HepG2 (cell line): ENCODE data around the gene OSGEPL1. TPM values are rescaled to one million over a fixed set of nuclear protein-coding genes. Genes with fewer than 3 reads are reported as not detected.

Source experiments
- BRCA1 ChIP-seq: sonication (generic); formaldehyde crosslinking; IDR thresholded peaks from 2 replicates; pipeline ENCODE4 v1.4.0; 2020; ENCODE audit warnings: missing genetic modification reagents
- KDM1A ChIP-seq: IDR thresholded peaks from 2 replicates; pipeline ENCODE4 v1.6.1; 2016; ENCODE audit warnings: missing compliant biosample characterization
- KDM5A ChIP-seq: fragments of 200-600 bp; sonication (generic); IDR thresholded peaks from 2 replicates; pipeline ENCODE4 v1.7.0; 2018; ENCODE audit warnings: antibody characterized with exemption, mild to moderate bottlenecking, low read length, borderline replicate concordance
- NFE2L1 ChIP-seq: sonication (generic); formaldehyde crosslinking; IDR thresholded peaks from 2 replicates; pipeline ENCODE4 v1.4.0; 2020; ENCODE audit warnings: missing genetic modification reagents, mild to moderate bottlenecking, borderline replicate concordance
- NFIC ChIP-seq: IDR thresholded peaks from 2 replicates; pipeline ENCODE4 v1.6.1; 2012; ENCODE audit warnings: mild to moderate bottlenecking, low read length, inconsistent platforms
- NFRKB ChIP-seq: fragments of 450-650 bp; IDR thresholded peaks from 2 replicates; pipeline ENCODE4 v1.6.1; 2017
- PHF21A ChIP-seq: sonication (generic); formaldehyde crosslinking; IDR thresholded peaks from 2 replicates; pipeline ENCODE4 v1.5.0; 2020; ENCODE audit warnings: mild to moderate bottlenecking, missing genetic modification reagents
- TRIM24 ChIP-seq: sonication (generic); formaldehyde crosslinking; IDR thresholded peaks from 2 replicates; pipeline ENCODE4 v1.8.0; 2022; ENCODE audit warnings: mild to moderate bottlenecking, missing genetic modification reagents
- ZFP1 ChIP-seq: IDR thresholded peaks from 2 replicates; pipeline ENCODE4 v1.6.1; 2016
- ZNF484 ChIP-seq: sonication (generic); formaldehyde crosslinking; IDR thresholded peaks from 2 replicates; pipeline ENCODE4 v1.5.1; 2020; ENCODE audit warnings: mild to moderate bottlenecking, low read depth, missing genetic modification reagents, borderline replicate concordance
- polyA plus RNA-seq, 8 experiments: library from polyadenylated mRNA; depleted of rRNA in 3 of 8; stranded (reverse) in 7 of 8; unstranded in 1 of 8; fragments of >200 nt; fragmentation: Illumina TruSeq in 4 of 8; extraction: Trizol in 4 of 8; gene quantifications; 2 replicates each; pipeline versions ENCODE4 v1.2.1 to v1.2.3, GENCODE V29; 2011 to 2016; ENCODE audit warnings: low read depth in 4 of 8, missing spikeins in 1 of 8, mixed read lengths in 1 of 8; ENCODE audit not compliant: insufficient read depth in 1 of 8
- total RNA-seq, 5 experiments: library from RNA; depleted of rRNA; stranded (reverse); fragments of >200 nt; fragmentation: Illumina TruSeq; extraction: Trizol; gene quantifications; 2 replicates each; pipeline ENCODE4 v1.2.3, GENCODE V29; 2016; ENCODE audit warnings: low read depth in 1 of 5
- TF ChIP-seq, protein P1 (sequence below), 2 experiments: sonication (generic) in 1 of 2; formaldehyde crosslinking in 1 of 2; IDR thresholded peaks; 2 replicates each; pipeline versions ENCODE4 v1.5.1 to v1.6.1; 2011 to 2020; ENCODE audit warnings: borderline replicate concordance in 1 of 2, low read depth in 1 of 2, low read length in 1 of 2, mild to moderate bottlenecking in 1 of 2, missing genetic modification reagents in 1 of 2, moderate library complexity in 1 of 2
- TF ChIP-seq, protein P2 (sequence below): sonication (generic); formaldehyde crosslinking; IDR thresholded peaks from 2 replicates; pipeline ENCODE4 v1.4.0; 2020; ENCODE audit warnings: missing genetic modification reagents
- TF ChIP-seq, protein P3 (sequence below): sonication (generic); formaldehyde crosslinking; IDR thresholded peaks from 2 replicates; pipeline ENCODE4 v1.8.0; 2022; ENCODE audit warnings: missing genetic modification reagents, mild to moderate bottlenecking, moderate library complexity, borderline replicate concordance
- TF ChIP-seq, protein P4 (sequence below): sonication (generic); formaldehyde crosslinking; IDR thresholded peaks from 2 replicates; pipeline ENCODE4 v1.9.0; 2021; ENCODE audit warnings: missing genetic modification reagents, mild to moderate bottlenecking, borderline replicate concordance
- TF ChIP-seq, protein P5 (sequence below): sonication (generic); formaldehyde crosslinking; IDR thresholded peaks from 2 replicates; pipeline ENCODE4 v1.4.0; 2020; ENCODE audit warnings: missing genetic modification reagents
- TF ChIP-seq, protein P6 (sequence below): sonication (generic); formaldehyde crosslinking; IDR thresholded peaks from 2 replicates; pipeline ENCODE4 v1.5.0; 2020; ENCODE audit warnings: mild to moderate bottlenecking, missing genetic modification reagents
- TF ChIP-seq, protein P7 (sequence below): sonication (generic); formaldehyde crosslinking; IDR thresholded peaks from 2 replicates; pipeline ENCODE4 v1.8.1; 2023; ENCODE audit warnings: mild to moderate bottlenecking, missing genetic modification reagents, borderline replicate concordance
- TF ChIP-seq, protein P8 (sequence below): sonication (generic); formaldehyde crosslinking; IDR thresholded peaks from 2 replicates; pipeline ENCODE4 v1.5.1; 2020; ENCODE audit warnings: mild to moderate bottlenecking, missing genetic modification reagents, moderate library complexity

Gene OSGEPL1
- total and polyA plus RNA-seq, 2 of the 13 experiments (the other 11 are each of a cell fraction or from before 2014, with no cell fraction given), result 10.2 to 10.8 TPM

DNA sequence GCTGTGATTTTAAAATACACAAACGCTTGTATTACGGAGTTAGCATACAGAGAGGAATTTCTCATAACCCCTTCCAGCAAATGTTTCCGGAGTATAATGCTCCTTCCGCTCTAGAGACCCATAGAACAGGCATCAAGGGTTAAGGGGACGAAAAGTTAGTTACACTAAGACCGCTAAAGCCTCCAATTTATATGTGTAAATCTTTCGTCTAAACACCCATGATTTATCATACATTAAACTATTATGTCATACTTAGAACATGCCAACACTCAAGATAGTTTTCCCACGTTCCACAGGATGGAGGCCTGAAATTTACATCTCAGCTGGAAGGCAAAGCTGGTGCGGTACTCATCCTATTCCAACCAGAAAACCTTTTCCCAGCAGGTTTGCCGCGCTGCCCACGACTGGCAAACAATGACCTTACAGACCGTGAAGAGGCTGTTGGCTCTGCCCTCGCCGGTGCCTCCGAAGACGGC is 20.9 kb upstream of the OSGEPL1 start (continued):
- TF ChIP-seq, protein P1, sequence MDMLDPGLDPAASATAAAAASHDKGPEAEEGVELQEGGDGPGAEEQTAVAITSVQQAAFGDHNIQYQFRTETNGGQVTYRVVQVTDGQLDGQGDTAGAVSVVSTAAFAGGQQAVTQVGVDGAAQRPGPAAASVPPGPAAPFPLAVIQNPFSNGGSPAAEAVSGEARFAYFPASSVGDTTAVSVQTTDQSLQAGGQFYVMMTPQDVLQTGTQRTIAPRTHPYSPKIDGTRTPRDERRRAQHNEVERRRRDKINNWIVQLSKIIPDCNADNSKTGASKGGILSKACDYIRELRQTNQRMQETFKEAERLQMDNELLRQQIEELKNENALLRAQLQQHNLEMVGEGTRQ (IDR thresholded peaks at IDR 0.05; ENCODE audit: low read depth, low read length), result no peak
- TF ChIP-seq, protein P1 (CRISPR knock-in tag; IDR thresholded peaks at IDR 0.05; ENCODE audit: borderline replicate concordance), result no peak
- TF ChIP-seq NFRKB, result no peak
- TF ChIP-seq, protein P2, sequence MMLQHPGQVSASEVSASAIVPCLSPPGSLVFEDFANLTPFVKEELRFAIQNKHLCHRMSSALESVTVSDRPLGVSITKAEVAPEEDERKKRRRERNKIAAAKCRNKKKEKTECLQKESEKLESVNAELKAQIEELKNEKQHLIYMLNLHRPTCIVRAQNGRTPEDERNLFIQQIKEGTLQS (CRISPR knock-in tag), result no peak
- TF ChIP-seq, protein P3, sequence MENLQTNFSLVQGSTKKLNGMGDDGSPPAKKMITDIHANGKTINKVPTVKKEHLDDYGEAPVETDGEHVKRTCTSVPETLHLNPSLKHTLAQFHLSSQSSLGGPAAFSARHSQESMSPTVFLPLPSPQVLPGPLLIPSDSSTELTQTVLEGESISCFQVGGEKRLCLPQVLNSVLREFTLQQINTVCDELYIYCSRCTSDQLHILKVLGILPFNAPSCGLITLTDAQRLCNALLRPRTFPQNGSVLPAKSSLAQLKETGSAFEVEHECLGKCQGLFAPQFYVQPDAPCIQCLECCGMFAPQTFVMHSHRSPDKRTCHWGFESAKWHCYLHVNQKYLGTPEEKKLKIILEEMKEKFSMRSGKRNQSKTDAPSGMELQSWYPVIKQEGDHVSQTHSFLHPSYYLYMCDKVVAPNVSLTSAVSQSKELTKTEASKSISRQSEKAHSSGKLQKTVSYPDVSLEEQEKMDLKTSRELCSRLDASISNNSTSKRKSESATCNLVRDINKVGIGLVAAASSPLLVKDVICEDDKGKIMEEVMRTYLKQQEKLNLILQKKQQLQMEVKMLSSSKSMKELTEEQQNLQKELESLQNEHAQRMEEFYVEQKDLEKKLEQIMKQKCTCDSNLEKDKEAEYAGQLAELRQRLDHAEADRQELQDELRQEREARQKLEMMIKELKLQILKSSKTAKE (CRISPR knock-in tag), result no peak
- TF ChIP-seq, protein P4, sequence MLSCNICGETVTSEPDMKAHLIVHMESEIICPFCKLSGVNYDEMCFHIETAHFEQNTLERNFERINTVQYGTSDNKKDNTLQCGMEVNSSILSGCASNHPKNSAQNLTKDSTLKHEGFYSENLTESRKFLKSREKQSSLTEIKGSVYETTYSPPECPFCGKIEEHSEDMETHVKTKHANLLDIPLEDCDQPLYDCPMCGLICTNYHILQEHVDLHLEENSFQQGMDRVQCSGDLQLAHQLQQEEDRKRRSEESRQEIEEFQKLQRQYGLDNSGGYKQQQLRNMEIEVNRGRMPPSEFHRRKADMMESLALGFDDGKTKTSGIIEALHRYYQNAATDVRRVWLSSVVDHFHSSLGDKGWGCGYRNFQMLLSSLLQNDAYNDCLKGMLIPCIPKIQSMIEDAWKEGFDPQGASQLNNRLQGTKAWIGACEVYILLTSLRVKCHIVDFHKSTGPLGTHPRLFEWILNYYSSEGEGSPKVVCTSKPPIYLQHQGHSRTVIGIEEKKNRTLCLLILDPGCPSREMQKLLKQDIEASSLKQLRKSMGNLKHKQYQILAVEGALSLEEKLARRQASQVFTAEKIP (CRISPR knock-in tag), result no peak
- TF ChIP-seq, protein P5, sequence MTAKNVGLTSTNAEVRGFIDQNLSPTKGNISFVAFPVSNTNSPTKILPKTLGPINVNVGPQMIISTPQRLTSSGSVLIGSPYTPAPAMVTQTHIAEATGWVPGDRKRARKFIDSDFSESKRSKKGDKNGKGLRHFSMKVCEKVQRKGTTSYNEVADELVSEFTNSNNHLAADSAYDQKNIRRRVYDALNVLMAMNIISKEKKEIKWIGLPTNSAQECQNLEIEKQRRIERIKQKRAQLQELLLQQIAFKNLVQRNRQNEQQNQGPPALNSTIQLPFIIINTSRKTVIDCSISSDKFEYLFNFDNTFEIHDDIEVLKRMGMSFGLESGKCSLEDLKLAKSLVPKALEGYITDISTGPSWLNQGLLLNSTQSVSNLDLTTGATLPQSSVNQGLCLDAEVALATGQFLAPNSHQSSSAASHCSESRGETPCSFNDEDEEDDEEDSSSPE (CRISPR knock-in tag), result no peak
- 0 out of 2 replicates have a peak, but pooled peaks have one; percentile 1 for TF ChIP-seq NFE2L1 (CRISPR knock-in tag)
- TF ChIP-seq ZNF484 (CRISPR knock-in tag), result no peak
- TF ChIP-seq BRCA1 (CRISPR knock-in tag), result no peak
- TF ChIP-seq, protein P6, sequence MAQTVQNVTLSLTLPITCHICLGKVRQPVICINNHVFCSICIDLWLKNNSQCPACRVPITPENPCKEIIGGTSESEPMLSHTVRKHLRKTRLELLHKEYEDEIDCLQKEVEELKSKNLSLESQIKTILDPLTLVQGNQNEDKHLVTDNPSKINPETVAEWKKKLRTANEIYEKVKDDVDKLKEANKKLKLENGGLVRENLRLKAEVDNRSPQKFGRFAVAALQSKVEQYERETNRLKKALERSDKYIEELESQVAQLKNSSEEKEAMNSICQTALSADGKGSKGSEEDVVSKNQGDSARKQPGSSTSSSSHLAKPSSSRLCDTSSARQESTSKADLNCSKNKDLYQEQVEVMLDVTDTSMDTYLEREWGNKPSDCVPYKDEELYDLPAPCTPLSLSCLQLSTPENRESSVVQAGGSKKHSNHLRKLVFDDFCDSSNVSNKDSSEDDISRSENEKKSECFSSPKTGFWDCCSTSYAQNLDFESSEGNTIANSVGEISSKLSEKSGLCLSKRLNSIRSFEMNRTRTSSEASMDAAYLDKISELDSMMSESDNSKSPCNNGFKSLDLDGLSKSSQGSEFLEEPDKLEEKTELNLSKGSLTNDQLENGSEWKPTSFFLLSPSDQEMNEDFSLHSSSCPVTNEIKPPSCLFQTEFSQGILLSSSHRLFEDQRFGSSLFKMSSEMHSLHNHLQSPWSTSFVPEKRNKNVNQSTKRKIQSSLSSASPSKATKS, result peak; percentile 96; the same call in 1 of the 2 replicates
- no peak; the same call in 1 of the 2 replicates for TF ChIP-seq KDM5A
- 0 out of 2 replicates have a peak, but pooled peaks have one; percentile 3 for TF ChIP-seq KDM1A (CRISPR knock-in tag)
- TF ChIP-seq PHF21A (CRISPR knock-in tag), result no peak
- TF ChIP-seq, protein P7, sequence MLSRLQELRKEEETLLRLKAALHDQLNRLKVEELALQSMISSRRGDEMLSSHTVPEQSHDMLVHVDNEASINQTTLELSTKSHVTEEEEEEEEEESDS, result no peak
- TF ChIP-seq NFIC, result peak; percentile 25; the same call in 1 of the 2 replicates
- no peak for TF ChIP-seq TRIM24 (CRISPR knock-in tag)
- TF ChIP-seq, protein P8, sequence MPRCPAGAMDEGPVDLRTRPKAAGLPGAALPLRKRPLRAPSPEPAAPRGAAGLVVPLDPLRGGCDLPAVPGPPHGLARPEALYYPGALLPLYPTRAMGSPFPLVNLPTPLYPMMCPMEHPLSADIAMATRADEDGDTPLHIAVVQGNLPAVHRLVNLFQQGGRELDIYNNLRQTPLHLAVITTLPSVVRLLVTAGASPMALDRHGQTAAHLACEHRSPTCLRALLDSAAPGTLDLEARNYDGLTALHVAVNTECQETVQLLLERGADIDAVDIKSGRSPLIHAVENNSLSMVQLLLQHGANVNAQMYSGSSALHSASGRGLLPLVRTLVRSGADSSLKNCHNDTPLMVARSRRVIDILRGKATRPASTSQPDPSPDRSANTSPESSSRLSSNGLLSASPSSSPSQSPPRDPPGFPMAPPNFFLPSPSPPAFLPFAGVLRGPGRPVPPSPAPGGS (CRISPR knock-in tag), result no peak
- no peak for TF ChIP-seq ZFP1 (CRISPR knock-in tag)
